GM23248 (cell line): ENCODE results near the gene TMEM95. TPM values are rescaled to one million over a fixed set of nuclear protein-coding genes. Genes with fewer than 3 reads are reported as not detected.
A peak's percentile ranks its signal among the peaks of the same experiment; 100 is the strongest.

ENCODE experiments used
- DNase-seq: peaks from one replicate; pipeline ENCODE4 v3.0.0-alpha.2; 2015
- H2AFZ ChIP-seq: fragments of 200-600 bp; sonication (generic); 2 replicates; pipeline ENCODE4 v1.6.1; 2016; ENCODE audit warnings: antibody characterized with exemption
- H3F3A ChIP-seq: fragments of 200-600 bp; sonication (generic); 2 replicates; pipeline ENCODE4 v1.6.1; 2016; ENCODE audit warnings: mild to moderate bottlenecking, antibody characterized with exemption, mixed run types; ENCODE audit not compliant: insufficient read depth
- H3K27ac ChIP-seq: fragments of 200-600 bp; sonication (generic); 2 replicates; pipeline ENCODE4 v1.5.1; 2016; ENCODE audit warnings: mild to moderate bottlenecking
- H3K27me3 ChIP-seq: fragments of 200-600 bp; sonication (generic); replicated peaks from 2 replicates; pipeline ENCODE4 v1.6.1; 2016; ENCODE audit warnings: mild to moderate bottlenecking; ENCODE audit not compliant: insufficient read depth
- H3K36me3 ChIP-seq: fragments of 200-600 bp; sonication (generic); 2 replicates; pipeline ENCODE4 v1.6.1; 2016; ENCODE audit warnings: low read depth, mild to moderate bottlenecking
- H3K4me1 ChIP-seq: fragments of 200-600 bp; sonication (generic); 2 replicates; pipeline ENCODE4 v1.6.1; 2016; ENCODE audit warnings: mild to moderate bottlenecking; ENCODE audit not compliant: insufficient read depth
- H3K4me2 ChIP-seq: fragments of 200-600 bp; sonication (generic); one replicate; pipeline ENCODE4 v1.6.1; 2016; ENCODE audit warnings: mild to moderate bottlenecking; ENCODE audit not compliant: unreplicated experiment
- H3K4me3 ChIP-seq: fragments of 200-600 bp; sonication (generic); 2 replicates; pipeline ENCODE4 v1.5.1; 2016; ENCODE audit warnings: mild to moderate bottlenecking
- H3K79me2 ChIP-seq: fragments of 200-600 bp; sonication (generic); 2 replicates; pipeline ENCODE4 v1.6.1; 2016; ENCODE audit warnings: mild to moderate bottlenecking; ENCODE audit not compliant: insufficient read depth
- H3K9ac ChIP-seq: fragments of 200-600 bp; sonication (generic); 2 replicates; pipeline ENCODE4 v1.6.1; 2016; ENCODE audit warnings: mild to moderate bottlenecking
- H3K9me2 ChIP-seq: fragments of 200-600 bp; sonication (generic); 2 replicates; pipeline ENCODE4 v1.6.1; 2016; ENCODE audit warnings: mixed run types, mild to moderate bottlenecking, moderate library complexity; ENCODE audit not compliant: insufficient read depth
- H3K9me3 ChIP-seq: fragments of 200-600 bp; sonication (generic); one replicate; pipeline ENCODE4 v1.6.1; 2017; ENCODE audit warnings: low read depth
- H4K20me1 ChIP-seq: fragments of 200-600 bp; sonication (generic); 2 replicates; pipeline ENCODE4 v1.6.0; 2016; ENCODE audit not compliant: insufficient read depth
- EZH2 ChIP-seq: fragments of 200-600 bp; sonication (generic); IDR thresholded peaks from 2 replicates; pipeline ENCODE4 v1.6.1; 2018; ENCODE audit warnings: antibody characterized with exemption, mild to moderate bottlenecking; ENCODE audit not compliant: insufficient read depth, poor library complexity, severe bottlenecking
- EZH2phosphoT487 ChIP-seq: fragments of 200-600 bp; sonication (generic); IDR thresholded peaks from 2 replicates; pipeline ENCODE4 v1.6.1; 2018; ENCODE audit warnings: antibody characterized with exemption, moderate library complexity, mild to moderate bottlenecking, low read depth; ENCODE audit not compliant: insufficient read depth
- WGBS, 2 experiments: methylation state at CpG; one replicate each; pipeline ENCODE4 v1.1.6; 2015 to 2017; ENCODE audit warnings: low lambda C conversion rate in 2 of 2, low coverage in 1 of 2; ENCODE audit errors: missing lambda C conversion rate in 2 of 2; 5-methylcytosine and 5-hydroxymethylcytosine counted together
- in situ Hi-C: fragments of 300-500 bp; cut with MboI; formaldehyde crosslinking; loops from 2 replicates; pipeline ENCODE4 v1.15.0; 2020
- polyA plus RNA-seq: library from polyadenylated mRNA; unstranded; fragments of >200 nt; fragmentation: Nextera tagmentation; extraction: Ambion mirVana; gene quantifications from 2 replicates; pipeline ENCODE4 v1.2.1, GENCODE V29; 2016
- total RNA-seq: library from RNA; depleted of rRNA; stranded (reverse); fragments of >200 nt; shearing (Covaris generic); gene quantifications from 2 replicates; pipeline ENCODE4 v1.2.3, GENCODE V29; 2014

Gene TMEM95
- total and polyA plus RNA-seq, 2 experiments from 2014 or later, result not detected

DNA sequence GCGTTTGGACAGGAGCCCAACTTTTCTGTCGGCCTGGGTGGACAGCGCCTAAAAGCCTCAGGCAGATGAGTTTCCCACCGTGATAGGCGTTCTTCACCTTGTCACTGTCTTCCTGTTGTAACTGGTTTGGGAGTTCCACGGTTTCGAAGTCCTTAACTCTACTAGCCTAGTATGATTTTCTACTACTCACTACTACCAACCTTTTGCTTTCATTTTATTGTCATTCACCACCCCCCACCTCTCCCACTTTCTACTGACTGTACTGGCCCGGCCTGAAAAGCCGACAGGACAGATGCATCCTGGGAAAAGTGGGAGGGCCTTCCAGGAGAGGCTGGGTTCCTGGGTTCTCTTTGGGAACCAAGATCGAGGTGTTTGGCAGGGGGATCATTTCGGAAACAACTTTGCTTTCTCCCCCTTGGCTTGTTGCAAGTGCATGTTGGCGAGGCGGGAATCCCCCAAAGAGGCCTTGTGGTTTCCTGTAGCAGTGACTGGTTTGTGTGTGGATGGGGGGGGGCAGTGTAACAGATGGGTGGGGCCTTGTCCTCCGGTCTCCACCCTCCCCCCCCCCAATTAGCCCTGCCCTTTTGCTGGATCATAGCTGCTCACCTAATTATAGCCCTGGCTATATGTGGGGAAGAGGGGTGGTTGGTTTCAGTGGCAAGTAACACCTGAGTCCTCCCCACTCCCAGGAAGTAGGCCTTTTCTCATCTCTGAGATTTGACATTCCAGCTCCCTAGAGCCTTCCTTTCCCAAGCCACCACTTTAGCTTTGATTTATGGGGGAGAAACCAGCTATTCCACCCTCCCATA, 46.1 kb upstream of the TMEM95 start:
- H3K79me2 ChIP-seq, result peaks cover 64% of the 10 kb centered on the region
- no peaks in the 10 kb centered on the region for H3K27me3 ChIP-seq
- peak overlapping the region; percentile 98 for H3K4me2 ChIP-seq
- H3K36me3 ChIP-seq, result peaks cover 42% of the 10 kb centered on the region
- no peak overlapping the region for H2AFZ ChIP-seq
- H3K9me2 ChIP-seq, result no peaks in the 10 kb centered on the region
- peak; percentile 94 for DNase-seq
- H3K27ac ChIP-seq, result peak overlapping the region; percentile 96
- H3K9me3 ChIP-seq, result no peaks in the 10 kb centered on the region
- peaks cover 38% of the 10 kb centered on the region for H3K4me1 ChIP-seq
- in situ Hi-C loops, result no loop called here
- peak overlapping the region; percentile 98 for H3K9ac ChIP-seq
- H3K4me3 ChIP-seq, result peak overlapping the region; percentile 91
- peaks cover 22% of the 10 kb centered on the region for H4K20me1 ChIP-seq
- TF ChIP-seq EZH2 (no peak), EZH2phosphoT487 (no peak)
- H3F3A ChIP-seq, result peaks cover 58% of the 10 kb centered on the region
- WGBS, 2 experiments, result 1% methylated on average over 13 to 14 of the region's 14 CpGs

DNA sequence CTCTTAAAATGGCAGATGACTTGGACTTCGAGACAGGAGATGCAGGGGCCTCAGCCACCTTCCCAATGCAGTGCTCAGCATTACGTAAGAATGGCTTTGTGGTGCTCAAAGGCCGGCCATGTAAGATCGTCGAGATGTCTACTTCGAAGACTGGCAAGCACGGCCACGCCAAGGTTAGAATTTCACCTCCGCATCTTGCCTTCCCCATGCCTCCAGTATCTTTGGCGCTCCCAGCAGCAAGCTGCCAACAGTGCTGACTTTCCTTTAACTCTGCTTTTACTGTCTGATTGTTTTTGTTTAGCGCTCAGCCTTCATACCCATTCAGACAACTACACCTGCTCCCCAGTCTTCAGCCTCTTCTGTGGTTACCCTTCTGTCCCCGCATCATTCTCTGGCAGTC, 45.3 kb upstream of the TMEM95 start:
- Histone ChIP-seq H2AFZ (no peak overlapping the region), H3K4me3 (peak overlapping the region; percentile 91), H3K4me2 (peak overlapping the region; percentile 98), H3K9ac (peak overlapping the region; percentile 98), H3K27me3 (no peaks in the 10 kb centered on the region), H3F3A (peaks cover 66% of the 10 kb centered on the region), H3K27ac (peak overlapping the region; percentile 96), H3K9me3 (no peaks in the 10 kb centered on the region), H4K20me1 (peaks cover 22% of the 10 kb centered on the region), H3K79me2 (peaks cover 72% of the 10 kb centered on the region), H3K4me1 (peaks cover 45% of the 10 kb centered on the region), H3K9me2 (no peaks in the 10 kb centered on the region), H3K36me3 (peaks cover 42% of the 10 kb centered on the region)
- WGBS, 2 experiments, result 82 to 84% methylated on average over 12 of the region's 12 CpGs
- DNase-seq, result no peak
- in situ Hi-C loops, result no loop called here
- no peak for TF ChIP-seq EZH2
- TF ChIP-seq EZH2phosphoT487, result no peak

GRCh38 chr17:7311110-7311705, 43.7 kb upstream of the TMEM95 start:
- H3K4me2 ChIP-seq, result peak overlapping the region; percentile 12

GRCh38 chr17:7312432-7313087, 42.4 kb upstream of the TMEM95 start:
- Histone ChIP-seq H4K20me1 (peaks cover 22% of the 10 kb centered on the region), H3K4me2 (peak overlapping the region; percentile 93), H3K9me2 (no peaks in the 10 kb centered on the region), H3K9ac (0 out of 2 replicates have a peak overlapping the region, but pooled peaks have one; percentile 30), H3K27ac (peak overlapping the region; percentile 67; the same call in 1 of the 2 replicates), H3K4me1 (peaks cover 45% of the 10 kb centered on the region), H3F3A (peaks cover 62% of the 10 kb centered on the region), H3K79me2 (peaks cover 73% of the 10 kb centered on the region), H2AFZ (no peak overlapping the region), H3K36me3 (peaks cover 42% of the 10 kb centered on the region), H3K27me3 (no peaks in the 10 kb centered on the region), H3K9me3 (no peaks in the 10 kb centered on the region), H3K4me3 (no peak overlapping the region)
- DNase-seq, result no peak
- 85 to 93% methylated on average over 7 of the region's 7 CpGs for WGBS, 2 experiments
- TF ChIP-seq EZH2phosphoT487, result no peak
- TF ChIP-seq EZH2, result no peak
- in situ Hi-C loops, result no loop called here

More at GRCh38 chr17:7311110-7311705, 43.7 kb upstream of the TMEM95 start:
- TF ChIP-seq EZH2 (no peak), EZH2phosphoT487 (no peak)
- 69 to 70% methylated on average over 7 of the region's 7 CpGs for WGBS, 2 experiments
- H3K4me1 ChIP-seq, result peaks cover 45% of the 10 kb centered on the region
- peaks cover 22% of the 10 kb centered on the region for H4K20me1 ChIP-seq
- H3F3A ChIP-seq, result peaks cover 68% of the 10 kb centered on the region
- H3K27me3 ChIP-seq, result no peaks in the 10 kb centered on the region
- peaks cover 74% of the 10 kb centered on the region for H3K79me2 ChIP-seq
- no peak overlapping the region for H2AFZ ChIP-seq
- in situ Hi-C loops, result no loop called here
- no peaks in the 10 kb centered on the region for H3K9me3 ChIP-seq
- DNase-seq, result no peak
- H3K27ac ChIP-seq, result 0 out of 2 replicates have a peak overlapping the region, but pooled peaks have one; percentile 14
- H3K4me3 ChIP-seq, result 0 out of 2 replicates have a peak overlapping the region, but pooled peaks have one; percentile 91
- H3K9me2 ChIP-seq, result no peaks in the 10 kb centered on the region
- peak overlapping the region; percentile 21; the same call in 1 of the 2 replicates for H3K9ac ChIP-seq
- H3K36me3 ChIP-seq, result peaks cover 42% of the 10 kb centered on the region
